Right atrium auricular region (tissue), 2 donors: ENCODE measurements around the gene MTMR2. TPM values are rescaled to one million over a fixed set of nuclear protein-coding genes. Genes with fewer than 3 reads are reported as not detected.
A peak's percentile ranks its signal among the peaks of the same experiment; 100 is the strongest.

Experiments used
- DNase-seq: peaks from one replicate; pipeline ENCODE4 v3.0.0-alpha.2; 2019; ENCODE audit warnings: low spot score
- H3K27ac ChIP-seq, 2 donors: fragments of 200-600 bp; sonication (generic); 1 replicate in 1 of 2; 2 replicates in 1 of 2; pipeline ENCODE4 v1.5.1; 2016 to 2019
- H3K27me3 ChIP-seq, 2 donors: fragments of 200-600 bp; sonication (generic); one replicate each; pipeline versions ENCODE4 v1.5.1 to v1.6.0; 2017 to 2019
- H3K36me3 ChIP-seq: fragments of 200-600 bp; sonication (generic); one replicate; pipeline ENCODE4 v1.5.1; 2016
- H3K4me1 ChIP-seq, 2 donors: fragments of 200-600 bp; sonication (generic); one replicate each; pipeline versions ENCODE4 v1.5.1 to v1.6.0; 2017 to 2019
- H3K4me3 ChIP-seq, 2 donors: fragments of 200-600 bp; sonication (generic); 1 replicate in 1 of 2; 2 replicates in 1 of 2; pipeline ENCODE4 v1.5.1; 2017 to 2019; ENCODE audit warnings: mild to moderate bottlenecking in 1 of 2, moderate library complexity in 1 of 2
- H3K9me3 ChIP-seq, 2 donors: fragments of 200-600 bp; sonication (generic); one replicate each; pipeline ENCODE4 v1.5.1; 2019
- total RNA-seq, 2 donors: library from RNA; depleted of rRNA; stranded (reverse); fragments of >200 nt; gene quantifications; one replicate each; pipeline ENCODE4 v1.1.0, GENCODE V29; 2016
- TF ChIP-seq, protein P1 (sequence below), 2 donors: fragments of 200-600 bp; sonication (generic); IDR thresholded peaks; one replicate each; pipeline ENCODE4 v1.5.1; 2019; ENCODE audit warnings: antibody characterized with exemption in 2 of 2

Gene MTMR2
- total RNA-seq, 2 donors from 2014 or later: 14.9 to 15.3 TPM

DNA sequence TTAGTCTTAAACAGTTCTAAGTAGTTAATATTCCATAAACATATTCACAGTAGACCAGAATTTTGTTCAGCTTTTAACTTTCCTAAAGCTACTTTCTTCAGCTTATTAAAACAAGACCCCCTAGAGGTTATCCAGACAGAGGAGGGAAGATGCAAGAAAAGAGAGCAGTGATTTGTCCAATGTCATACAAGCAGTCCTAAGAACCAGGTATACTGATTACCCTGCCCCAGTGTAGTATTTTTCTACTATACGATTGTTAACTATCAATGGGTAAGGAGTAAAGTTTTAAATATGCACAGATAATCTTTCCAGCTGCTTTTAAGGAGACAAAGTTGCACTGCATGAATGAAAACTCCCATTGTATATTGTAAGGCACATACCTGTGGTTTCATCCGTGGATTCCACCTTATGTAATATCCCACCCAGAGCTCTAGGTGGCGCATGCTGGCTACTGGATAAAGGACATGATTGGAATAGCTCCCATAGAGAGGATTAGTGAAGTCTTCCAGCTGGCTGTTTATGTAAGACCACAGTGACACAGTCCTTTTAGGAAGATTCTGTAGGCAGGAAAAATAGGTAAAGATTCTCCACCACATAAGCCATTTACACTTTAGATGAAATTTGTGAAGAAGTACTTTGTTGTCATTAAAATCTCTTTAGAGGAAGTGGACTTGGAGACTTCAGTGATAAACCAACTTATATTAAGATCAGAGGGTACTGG lies 88.0 kb downstream of the MTMR2 start:
- Histone ChIP-seq H3K9me3 (no peaks in the 10 kb centered on the region), H3K4me1 (peaks cover 0 to 5% of the 10 kb centered on the region in 2 donors), H3K27me3 (no peaks in the 10 kb centered on the region), H3K4me3 (no peak overlapping the region), H3K36me3 (peaks cover 29% of the 10 kb centered on the region), H3K27ac (peak overlapping the region in 1 of 2 donors; percentile 12)
- DNase-seq: peak; percentile 67
- TF ChIP-seq, protein P1, sequence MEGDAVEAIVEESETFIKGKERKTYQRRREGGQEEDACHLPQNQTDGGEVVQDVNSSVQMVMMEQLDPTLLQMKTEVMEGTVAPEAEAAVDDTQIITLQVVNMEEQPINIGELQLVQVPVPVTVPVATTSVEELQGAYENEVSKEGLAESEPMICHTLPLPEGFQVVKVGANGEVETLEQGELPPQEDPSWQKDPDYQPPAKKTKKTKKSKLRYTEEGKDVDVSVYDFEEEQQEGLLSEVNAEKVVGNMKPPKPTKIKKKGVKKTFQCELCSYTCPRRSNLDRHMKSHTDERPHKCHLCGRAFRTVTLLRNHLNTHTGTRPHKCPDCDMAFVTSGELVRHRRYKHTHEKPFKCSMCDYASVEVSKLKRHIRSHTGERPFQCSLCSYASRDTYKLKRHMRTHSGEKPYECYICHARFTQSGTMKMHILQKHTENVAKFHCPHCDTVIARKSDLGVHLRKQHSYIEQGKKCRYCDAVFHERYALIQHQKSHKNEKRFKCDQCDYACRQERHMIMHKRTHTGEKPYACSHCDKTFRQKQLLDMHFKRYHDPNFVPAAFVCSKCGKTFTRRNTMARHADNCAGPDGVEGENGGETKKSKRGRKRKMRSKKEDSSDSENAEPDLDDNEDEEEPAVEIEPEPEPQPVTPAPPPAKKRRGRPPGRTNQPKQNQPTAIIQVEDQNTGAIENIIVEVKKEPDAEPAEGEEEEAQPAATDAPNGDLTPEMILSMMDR (IDR thresholded peaks at IDR 0.05): peak; percentile 89 to 90

DNA sequence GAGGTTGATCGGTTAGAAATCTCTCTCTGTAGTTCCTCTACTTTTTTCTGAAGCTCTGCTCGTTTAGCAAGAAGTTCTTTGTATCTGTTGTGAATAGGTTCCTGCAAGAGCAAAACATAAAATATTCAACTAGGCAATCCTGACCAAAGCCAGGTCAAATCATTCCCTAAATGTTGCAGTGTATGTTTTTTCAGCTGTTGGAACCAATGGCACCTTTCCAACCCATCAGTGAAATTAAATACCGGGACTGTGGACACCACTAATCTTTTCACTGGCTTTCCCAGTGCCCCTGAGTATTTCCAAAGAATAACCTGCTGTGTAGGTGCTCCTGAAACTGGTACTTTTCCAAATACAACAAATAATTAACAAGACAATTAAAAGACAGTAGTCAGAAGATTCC lies 88.6 kb downstream of the MTMR2 start:
- H3K27me3 ChIP-seq: no peaks in the 10 kb centered on the region
- H3K9me3 ChIP-seq: no peaks in the 10 kb centered on the region
- no peak for DNase-seq
- peaks cover 0 to 5% of the 10 kb centered on the region in 2 donors for H3K4me1 ChIP-seq
- TF ChIP-seq, protein P1 (IDR thresholded peaks at IDR 0.05): no peak
- H3K36me3 ChIP-seq: peaks cover 29% of the 10 kb centered on the region
- H3K4me3 ChIP-seq: no peak overlapping the region
- no peak overlapping the region for H3K27ac ChIP-seq

DNA sequence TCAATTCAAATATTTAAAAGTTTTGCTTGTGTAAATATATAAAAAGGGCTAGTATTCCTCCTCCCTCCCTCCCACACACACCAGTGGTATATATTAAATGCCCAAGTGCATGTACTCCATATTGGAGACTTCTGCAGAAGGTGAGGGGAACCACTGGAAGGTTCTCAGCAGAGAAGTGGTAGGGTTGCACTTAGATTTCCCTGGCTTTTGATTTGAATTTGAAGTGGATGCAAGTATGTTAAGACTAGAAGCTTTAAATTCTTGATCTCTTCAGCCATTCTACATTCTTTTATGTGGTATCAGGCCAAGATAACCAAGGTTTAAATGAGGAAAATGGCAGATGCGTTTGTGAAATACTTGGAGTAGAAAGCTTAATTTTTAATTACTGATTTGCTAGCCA lies 90.5 kb downstream of the MTMR2 start:
- Histone ChIP-seq H3K27ac (no peak overlapping the region), H3K4me1 (peaks cover 0 to 5% of the 10 kb centered on the region in 2 donors), H3K4me3 (no peak overlapping the region), H3K36me3 (peaks cover 38% of the 10 kb centered on the region), H3K9me3 (no peaks in the 10 kb centered on the region), H3K27me3 (no peaks in the 10 kb centered on the region)
- no peak for DNase-seq
- TF ChIP-seq, protein P1 (IDR thresholded peaks at IDR 0.05): no peak

DNA sequence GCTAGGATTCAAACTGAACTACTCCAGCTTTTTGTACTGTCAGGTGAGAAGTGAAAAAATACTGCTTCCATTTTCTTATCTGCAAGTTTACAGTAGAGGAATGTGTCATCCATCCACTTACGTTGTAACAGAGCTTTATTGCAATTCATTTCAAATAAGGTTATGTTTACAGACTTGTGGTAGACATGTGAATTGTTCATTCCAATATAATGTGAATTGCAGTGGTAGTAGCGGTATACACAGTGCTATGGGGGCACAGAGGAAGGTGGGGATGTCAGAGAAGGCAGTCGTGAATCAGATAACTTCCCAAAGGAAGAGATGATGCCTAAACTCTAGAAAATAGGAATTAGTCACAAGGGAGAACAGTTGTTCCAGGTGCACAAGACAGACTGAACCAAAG lies 91.1 kb downstream of the MTMR2 start:
- TF ChIP-seq, protein P1 (IDR thresholded peaks at IDR 0.05): no peak
- Histone ChIP-seq H3K9me3 (no peaks in the 10 kb centered on the region), H3K27me3 (no peaks in the 10 kb centered on the region), H3K27ac (no peak overlapping the region), H3K36me3 (peaks cover 38% of the 10 kb centered on the region), H3K4me1 (peaks cover 0 to 5% of the 10 kb centered on the region in 2 donors), H3K4me3 (no peak overlapping the region)
- no peak for DNase-seq

DNA sequence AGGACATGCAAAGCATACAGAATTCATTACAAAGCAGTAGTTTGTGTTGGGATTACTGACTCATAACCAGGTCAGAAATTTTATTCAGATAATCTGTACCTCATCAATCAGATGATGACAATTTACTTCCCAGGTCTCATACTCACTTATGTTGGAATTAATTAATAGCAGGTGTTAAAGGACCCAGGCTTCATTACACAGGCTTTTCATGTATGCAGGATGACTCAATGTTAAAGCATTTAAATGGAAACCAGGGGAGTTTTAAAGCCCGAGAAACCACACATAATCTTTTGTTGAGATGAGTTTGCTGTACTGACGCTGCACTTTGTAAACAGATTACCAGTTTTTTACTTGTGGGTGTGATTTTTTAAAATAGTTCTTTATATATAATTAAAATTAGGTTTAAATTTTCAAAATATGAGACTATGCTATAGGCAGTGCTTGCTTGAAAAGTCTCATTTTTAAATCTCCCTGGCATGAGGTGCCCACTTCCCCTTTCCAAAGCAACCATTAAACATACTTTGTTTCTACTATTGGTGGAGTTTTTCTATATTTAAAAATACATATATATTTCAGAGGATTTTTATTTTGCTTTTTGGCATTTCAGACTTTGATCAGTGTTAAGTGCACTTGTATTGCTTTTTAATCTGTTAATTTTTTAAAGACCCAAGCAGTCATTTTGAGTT lies 92.6 kb downstream of the MTMR2 start:
- H3K27me3 ChIP-seq: no peaks in the 10 kb centered on the region
- H3K4me1 ChIP-seq: peaks cover 0 to 3% of the 10 kb centered on the region in 2 donors
- H3K27ac ChIP-seq: no peak overlapping the region
- TF ChIP-seq, protein P1 (IDR thresholded peaks at IDR 0.05): no peak
- peaks cover 38% of the 10 kb centered on the region for H3K36me3 ChIP-seq
- DNase-seq: no peak
- H3K4me3 ChIP-seq: no peak overlapping the region
- H3K9me3 ChIP-seq: no peaks in the 10 kb centered on the region
